Small intestine (tissue), 7 donors: ENCODE results near the gene OBSCN. TPM values are rescaled to one million over a fixed set of nuclear protein-coding genes. Genes with fewer than 3 reads are reported as not detected.
"Not testable (repeated sequence)": the region's sequence is repeated elsewhere in the genome, so short reads cannot be mapped to it uniquely, and the experiment has no call there.

Source experiments
- DNase-seq, 2 donors: peaks; one replicate each; pipeline versions ENCODE4 v3.0.0 to v3.0.0-alpha.2; 2013
- FAIRE-seq: peaks from 2 replicates; lab custom pipeline; 2012; peaks lifted over from hg19 to GRCh38; lab: Jason Lieb, UNC
- H3K27ac ChIP-seq, 3 donors: one replicate each; pipeline ENCODE4 v1.5.1; 2013; ENCODE audit warnings: low read length in 2 of 3, mild to moderate bottlenecking in 2 of 3, control low read depth in 1 of 3, inconsistent platforms in 1 of 3, low read depth in 1 of 3, moderate library complexity in 1 of 3
- H3K27me3 ChIP-seq, 3 donors: one replicate each; pipeline ENCODE4 v1.6.1; 2013; ENCODE audit warnings: low read length in 3 of 3, inconsistent platforms in 1 of 3; ENCODE audit not compliant: control insufficient read depth in 3 of 3, insufficient read depth in 3 of 3
- H3K36me3 ChIP-seq, 3 donors: one replicate each; pipeline ENCODE4 v1.6.1; 2013; ENCODE audit warnings: low read length in 3 of 3, inconsistent platforms in 1 of 3, low read depth in 1 of 3, mild to moderate bottlenecking in 1 of 3, moderate library complexity in 1 of 3; ENCODE audit not compliant: control insufficient read depth in 3 of 3, insufficient read depth in 2 of 3
- H3K4me1 ChIP-seq, 3 donors: one replicate each; pipeline ENCODE4 v1.6.1; 2013; ENCODE audit warnings: low read length in 2 of 3, inconsistent platforms in 1 of 3, low read depth in 1 of 3, mild to moderate bottlenecking in 1 of 3, moderate library complexity in 1 of 3; ENCODE audit not compliant: control insufficient read depth in 3 of 3, insufficient read depth in 2 of 3
- H3K4me3 ChIP-seq, 3 donors: one replicate each; pipeline ENCODE4 v1.5.1; 2013; ENCODE audit warnings: low read length in 3 of 3, control low read depth in 1 of 3, inconsistent platforms in 1 of 3, low read depth in 1 of 3, mild to moderate bottlenecking in 1 of 3, moderate library complexity in 1 of 3
- H3K9me3 ChIP-seq, 2 donors: one replicate each; pipeline ENCODE4 v1.6.1; 2013; ENCODE audit warnings: low read depth in 1 of 2, low read length in 1 of 2; ENCODE audit not compliant: control insufficient read depth in 2 of 2, insufficient read depth in 1 of 2
- WGBS, 3 donors: extraction: QIAGEN DNeasy Blood & Tissue Kit; methylation state at CpG; one replicate each; pipeline ENCODE4 v1.1.7; 2013; 5-methylcytosine and 5-hydroxymethylcytosine counted together
- polyA plus RNA-seq, 4 donors: library from polyadenylated mRNA; stranded (reverse) in 3 of 4; unstranded in 1 of 4; fragments of 200-250 nt in 3 of 4; fragments of 120-200 nt in 1 of 4; gene quantifications; one replicate each; pipeline versions ENCODE4 v1.2.1 to v1.2.3, GENCODE V29; 2013
- donor health status: healthy with polysubstance abuse.
- donor health status: control.
- donor health status: control.
- donor health status: Bipolar disorder and iron deficiency.
- donor health status: healthy.

The OBSCN gene
- polyA plus RNA-seq, 4 donors = 3.6 to 36.2 (median 5.7) TPM

DNA sequence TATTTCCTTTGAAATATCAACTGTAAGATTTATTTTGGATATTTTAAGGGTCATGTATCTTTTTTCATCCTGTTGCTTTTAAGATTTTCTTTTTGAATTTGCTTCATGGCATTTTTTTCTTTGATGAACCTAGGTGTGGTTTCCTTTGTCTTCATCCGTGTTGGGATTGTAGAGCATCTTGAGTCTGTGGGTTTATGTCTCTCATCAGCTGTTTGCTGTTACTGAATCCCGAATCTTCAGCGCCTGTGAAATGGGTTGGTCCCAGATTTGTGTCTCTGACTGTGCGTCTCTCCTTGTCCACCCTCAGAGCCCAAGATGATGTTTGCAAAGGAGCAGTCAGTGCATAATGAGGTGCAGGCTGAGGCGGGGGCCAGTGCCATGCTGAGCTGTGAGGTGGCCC is 36.1 kb downstream of the OBSCN start:
- not testable (repeated sequence) for H3K27me3 ChIP-seq, H3K4me1 ChIP-seq, FAIRE-seq, H3K27ac ChIP-seq, H3K4me3 ChIP-seq, DNase-seq
- Histone ChIP-seq H3K36me3 (peaks cover 0 to 52% (median 0%) of the 10 kb centered on the region in 3 donors), H3K9me3 (peaks cover 6 to 57% of the 10 kb centered on the region in 2 donors)
- WGBS, 3 donors = 71 to 91% (median 81%) methylated on average over 5 of the region's 5 CpGs

DNA sequence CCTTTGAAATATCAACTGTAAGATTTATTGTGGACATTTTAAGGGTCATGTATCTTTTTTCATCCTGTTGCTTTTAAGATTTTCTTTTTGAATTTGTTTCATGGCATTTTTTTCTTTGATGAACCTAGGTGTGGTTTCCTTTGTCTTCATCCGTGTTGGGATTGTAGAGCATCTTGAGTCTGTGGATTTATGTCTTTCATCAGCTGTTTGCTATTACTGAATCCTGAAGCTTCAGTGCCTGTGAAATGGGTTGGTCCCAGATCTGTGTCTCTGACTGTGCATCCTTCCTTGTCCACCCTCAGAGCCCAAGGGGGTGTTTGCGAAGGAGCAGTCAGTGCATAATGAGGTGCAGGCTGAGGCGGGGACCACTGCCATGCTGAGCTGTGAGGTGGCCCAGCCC is 37.3 kb downstream of the OBSCN start:
- Histone ChIP-seq H3K36me3 (peaks cover 0 to 52% (median 0%) of the 10 kb centered on the region in 3 donors), H3K4me3 (no peak overlapping the region), H3K4me1 (no peaks in the 10 kb centered on the region), H3K9me3 (peaks cover 6 to 49% of the 10 kb centered on the region in 2 donors), H3K27ac (no peak overlapping the region), H3K27me3 (no peaks in the 10 kb centered on the region)
- FAIRE-seq = no peak
- 88 to 93% (median 90%) methylated on average over 3 of the region's 3 CpGs for WGBS, 3 donors
- DNase-seq = no peak

- no peak for DNase-seq
- no peak overlapping the region for H3K27ac ChIP-seq
- peaks cover 0 to 43% (median 0%) of the 10 kb centered on the region in 3 donors for H3K36me3 ChIP-seq
- no peak for FAIRE-seq
- H3K4me1 ChIP-seq = no peaks in the 10 kb centered on the region
- H3K9me3 ChIP-seq = peaks cover 4 to 37% of the 10 kb centered on the region in 2 donors
- 93 to 98% (median 95%) methylated on average over 6 to 8 of the region's 8 CpGs for WGBS, 3 donors
- H3K27me3 ChIP-seq = no peaks in the 10 kb centered on the region
- no peak overlapping the region for H3K4me3 ChIP-seq
These were observed 38.5 kb downstream of the OBSCN start for GRCh38 chr1:228246216-228246900.

DNA sequence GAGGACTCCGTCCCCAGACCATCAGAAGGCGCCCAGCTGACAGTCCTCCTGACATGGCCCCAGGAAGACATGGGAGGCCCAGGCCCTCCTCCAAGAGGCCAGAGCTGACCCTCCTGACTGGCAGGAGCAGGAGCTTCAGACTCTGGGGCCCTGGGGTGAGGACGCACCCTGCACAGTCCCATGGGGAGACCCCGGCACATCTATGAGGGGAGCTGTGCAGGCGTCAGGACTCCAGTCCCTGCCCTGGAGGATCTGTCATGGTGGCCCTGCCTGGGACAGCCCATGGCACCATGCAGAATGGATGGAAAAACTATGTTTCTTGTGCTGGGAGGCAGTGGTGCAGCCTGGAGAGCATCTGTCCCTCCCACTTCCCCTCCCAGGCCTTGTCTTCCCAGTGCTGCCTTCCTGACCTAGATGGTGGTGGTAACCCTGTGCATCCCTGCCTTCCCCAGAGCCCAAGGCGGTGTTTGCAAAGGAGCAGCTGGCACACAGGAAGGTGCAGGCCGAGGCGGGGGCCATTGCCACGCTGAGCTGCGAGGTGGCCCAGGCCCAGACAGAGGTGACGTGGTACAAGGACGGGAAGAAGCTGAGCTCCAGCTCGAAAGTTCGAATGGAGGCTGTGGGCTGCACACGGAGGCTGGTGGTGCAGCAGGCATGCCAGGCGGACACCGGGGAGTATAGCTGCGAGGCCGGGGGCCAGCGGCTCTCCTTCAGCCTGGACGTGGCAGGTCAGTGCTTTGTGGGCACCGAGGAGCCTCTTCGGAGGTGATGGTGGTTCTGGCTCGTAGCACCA is 41.9 kb downstream of the OBSCN start:
- no peak overlapping the region for H3K27ac ChIP-seq
- H3K36me3 ChIP-seq = peaks cover 0 to 36% (median 0%) of the 10 kb centered on the region in 3 donors
- H3K27me3 ChIP-seq = no peaks in the 10 kb centered on the region
- 93 to 94% (median 94%) methylated on average over 23 to 24 of the region's 24 CpGs for WGBS, 3 donors
- FAIRE-seq (no peak), DNase-seq (no peak)
- no peaks in the 10 kb centered on the region for H3K4me1 ChIP-seq
- peaks cover 0 to 20% of the 10 kb centered on the region in 2 donors for H3K9me3 ChIP-seq
- H3K4me3 ChIP-seq = no peak overlapping the region

DNA sequence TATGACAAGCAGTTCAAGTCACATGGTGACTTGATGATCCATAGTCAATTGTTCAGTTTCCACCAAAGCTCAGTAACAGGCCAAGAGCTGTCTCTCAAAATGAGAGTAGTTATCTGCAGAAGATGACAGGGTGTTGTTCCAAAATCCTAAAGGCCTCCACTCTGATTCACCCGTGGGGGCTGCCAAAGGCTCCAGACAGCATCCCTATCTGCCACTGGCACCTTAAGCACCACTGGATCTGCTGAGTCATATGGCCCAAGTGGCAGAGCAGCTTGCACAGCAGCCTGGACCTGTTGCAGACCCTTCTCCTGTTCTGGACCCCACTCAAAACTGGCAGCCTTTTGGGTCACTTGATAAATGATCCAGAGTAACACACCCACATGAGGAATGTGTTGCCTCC is 44.6 kb downstream of the OBSCN start:
- FAIRE-seq, H3K4me3 ChIP-seq, DNase-seq, H3K4me1 ChIP-seq, H3K27me3 ChIP-seq, H3K9me3 ChIP-seq, H3K27ac ChIP-seq: not testable (repeated sequence)
- H3K36me3 ChIP-seq = peaks cover 0 to 37% (median 0%) of the 10 kb centered on the region in 3 donors
- 81 to 91% (median 82%) methylated on average over 1 of the region's 1 CpG for WGBS, 3 donors

DNA sequence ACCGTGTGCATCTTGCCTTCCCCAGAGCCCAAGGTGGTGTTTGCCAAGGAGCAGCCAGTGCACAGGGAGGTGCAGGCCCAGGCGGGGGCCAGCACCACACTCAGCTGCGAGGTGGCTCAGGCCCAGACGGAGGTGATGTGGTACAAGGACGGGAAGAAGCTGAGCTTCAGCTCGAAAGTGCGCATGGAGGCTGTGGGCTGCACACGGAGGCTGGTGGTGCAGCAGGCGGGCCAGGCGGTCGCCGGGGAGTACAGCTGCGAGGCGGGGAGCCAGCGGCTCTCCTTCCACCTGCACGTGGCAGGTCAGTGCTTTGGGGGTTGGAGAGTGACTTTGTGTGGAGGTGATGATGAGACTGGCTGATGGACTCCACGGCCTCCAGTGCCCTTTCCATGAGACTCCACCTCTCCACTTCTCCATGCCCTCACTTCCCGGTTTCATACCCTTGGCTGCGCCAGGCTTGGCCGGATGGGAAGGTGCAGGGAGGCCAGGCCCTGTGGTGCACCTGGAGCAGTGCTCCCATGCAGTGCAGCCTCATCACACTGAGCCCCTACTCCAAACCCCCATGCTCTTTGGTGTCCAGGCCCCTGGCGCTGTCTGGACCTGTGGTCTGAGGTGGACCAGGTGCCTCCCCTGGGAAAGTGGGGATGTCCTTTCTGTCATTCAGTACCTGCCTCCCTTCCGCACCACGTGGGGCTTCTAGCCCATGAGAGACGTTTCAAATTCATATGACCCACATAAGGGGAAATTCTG is 49.0 kb downstream of the OBSCN start:
- Histone ChIP-seq H3K4me3 (no peak overlapping the region), H3K9me3 (peaks cover 0 to 22% of the 10 kb centered on the region in 2 donors), H3K27me3 (no peaks in the 10 kb centered on the region), H3K36me3 (peaks cover 0 to 37% (median 0%) of the 10 kb centered on the region in 3 donors), H3K4me1 (no peaks in the 10 kb centered on the region), H3K27ac (no peak overlapping the region)
- FAIRE-seq = no peak
- DNase-seq = no peak
- WGBS, 3 donors = 94 to 95% (median 95%) methylated on average over 22 to 24 of the region's 24 CpGs

GRCh38 chr1:228258486-228258885 is 50.6 kb downstream of the OBSCN start:
- 93 to 97% (median 97%) methylated on average over 1 of the region's 1 CpG for WGBS, 3 donors
- Histone ChIP-seq H3K27ac (no peak overlapping the region), H3K36me3 (peaks cover 0 to 34% (median 0%) of the 10 kb centered on the region in 3 donors), H3K4me1 (no peaks in the 10 kb centered on the region), H3K27me3 (no peaks in the 10 kb centered on the region), H3K9me3 (peaks cover 0 to 20% of the 10 kb centered on the region in 2 donors), H3K4me3 (no peak overlapping the region)
- DNase-seq (no peak), FAIRE-seq (no peak)

DNA sequence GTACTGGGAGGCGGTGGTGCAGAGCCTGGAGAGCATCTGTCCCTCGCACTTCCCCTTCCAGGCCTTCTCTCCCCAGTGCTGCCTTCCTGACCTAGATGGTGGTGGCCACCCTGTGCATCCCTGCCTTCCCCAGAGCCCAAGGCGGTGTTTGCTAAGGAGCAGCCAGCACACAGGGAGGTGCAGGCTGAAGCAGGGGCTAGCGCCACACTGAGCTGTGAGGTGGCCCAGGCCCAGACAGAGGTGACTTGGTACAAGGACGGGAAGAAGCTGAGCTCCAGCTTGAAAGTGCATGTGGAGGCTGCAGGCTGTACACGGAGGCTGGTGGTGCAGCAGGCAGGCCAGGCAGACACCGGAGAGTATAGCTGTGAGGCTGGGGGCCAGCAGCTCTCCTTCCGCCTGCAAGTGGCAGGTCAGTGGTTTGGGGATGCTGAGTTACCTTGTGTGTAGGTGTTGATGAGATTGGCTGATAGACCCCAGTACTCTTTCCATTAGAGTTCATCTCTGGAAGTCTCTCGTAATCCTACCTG is 51.6 kb downstream of the OBSCN start:
- WGBS, 3 donors = 90 to 97% (median 96%) methylated on average over 9 of the region's 9 CpGs
- no peak for DNase-seq
- H3K27ac ChIP-seq = no peak overlapping the region
- H3K27me3 ChIP-seq = no peaks in the 10 kb centered on the region
- H3K9me3 ChIP-seq = peaks cover 0 to 20% of the 10 kb centered on the region in 2 donors
- no peaks in the 10 kb centered on the region for H3K4me1 ChIP-seq
- H3K4me3 ChIP-seq = no peak overlapping the region
- no peak for FAIRE-seq
- peaks cover 0 to 44% (median 0%) of the 10 kb centered on the region in 3 donors for H3K36me3 ChIP-seq
